ENCODE results near the gene CACNA2D2.

Gene CACNA2D2

DNA sequence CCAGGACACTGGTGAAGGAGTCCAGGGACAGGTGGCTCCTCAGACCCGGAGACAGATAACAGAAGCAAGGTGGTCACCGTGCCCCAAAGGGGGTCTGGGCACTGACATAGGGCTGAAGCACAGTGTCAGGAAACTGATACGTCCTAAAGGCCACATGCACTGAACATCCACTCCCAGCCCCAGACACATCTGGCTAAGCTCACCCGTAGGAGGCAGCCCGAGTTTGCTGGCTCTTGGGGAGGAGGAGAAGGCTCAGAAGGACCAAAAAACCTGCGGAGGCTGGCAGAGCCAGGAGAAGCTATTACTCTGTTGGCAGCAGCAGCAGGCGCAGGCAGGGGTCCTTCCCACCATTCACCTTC lies 1.2 kb downstream of the CACNA2D2 start:
- DNase-seq (ENCODE audit: low spot score): no peak

GRCh38 chr3:50495609-50496423 lies 7.6 kb downstream of the CACNA2D2 start:
- DNase-seq (ENCODE audit: low spot score): no peak

GRCh38 chr3:50494126-50494525 lies 9.3 kb downstream of the CACNA2D2 start:
- no peak for DNase-seq (ENCODE audit: low spot score)

DNA sequence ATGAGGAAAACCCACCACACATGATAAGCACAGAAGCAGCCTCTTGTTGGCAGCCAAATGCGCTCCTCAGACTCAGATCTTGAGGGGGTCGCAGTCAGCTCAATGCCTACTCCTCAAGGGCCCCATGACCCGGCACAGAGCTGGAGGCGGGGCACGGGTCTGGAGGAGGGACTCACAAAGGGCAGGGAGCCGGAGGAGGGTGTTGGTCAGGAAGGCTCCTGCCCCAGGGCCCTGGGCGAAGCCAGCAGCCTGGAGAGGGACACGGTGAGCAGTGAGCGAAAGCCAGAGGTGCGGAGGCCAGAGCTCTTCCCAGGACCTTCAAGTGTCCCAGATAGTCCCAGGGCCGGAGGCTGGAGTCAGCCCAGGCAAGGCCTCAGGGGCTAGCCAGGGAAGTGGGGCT lies 9.8 kb downstream of the CACNA2D2 start:
- DNase-seq (ENCODE audit: low spot score): no peak

DNA sequence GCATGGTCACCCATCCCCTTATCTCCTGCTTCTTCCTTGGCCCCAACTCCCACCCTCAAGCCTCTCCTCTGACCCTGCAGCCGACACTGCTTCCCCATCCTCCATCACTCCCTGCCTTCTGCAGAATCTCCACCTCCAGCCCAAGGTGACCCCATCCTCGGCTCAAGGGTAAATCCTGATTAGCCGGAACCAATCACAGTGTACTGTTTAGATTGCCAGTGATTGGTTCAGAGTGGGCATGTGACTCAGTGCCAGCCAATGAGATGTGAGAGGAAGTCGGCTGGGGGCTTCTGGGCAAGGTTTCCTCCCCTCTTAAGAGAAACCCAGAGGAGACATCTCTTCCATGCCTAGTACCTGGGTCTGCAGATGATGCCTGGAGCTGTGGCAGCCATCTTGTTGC lies 10.3 kb downstream of the CACNA2D2 start:
- no peak for DNase-seq (ENCODE audit: low spot score)

GRCh38 chr3:50491023-50491422 lies 12.4 kb downstream of the CACNA2D2 start:
- DNase-seq (ENCODE audit: low spot score): no peak

GRCh38 chr3:50490424-50490823 lies 13.0 kb downstream of the CACNA2D2 start:
- no peak for DNase-seq (ENCODE audit: low spot score)

GRCh38 chr3:50487181-50487580 lies 16.3 kb downstream of the CACNA2D2 start:
- no peak for DNase-seq (ENCODE audit: low spot score)

DNA sequence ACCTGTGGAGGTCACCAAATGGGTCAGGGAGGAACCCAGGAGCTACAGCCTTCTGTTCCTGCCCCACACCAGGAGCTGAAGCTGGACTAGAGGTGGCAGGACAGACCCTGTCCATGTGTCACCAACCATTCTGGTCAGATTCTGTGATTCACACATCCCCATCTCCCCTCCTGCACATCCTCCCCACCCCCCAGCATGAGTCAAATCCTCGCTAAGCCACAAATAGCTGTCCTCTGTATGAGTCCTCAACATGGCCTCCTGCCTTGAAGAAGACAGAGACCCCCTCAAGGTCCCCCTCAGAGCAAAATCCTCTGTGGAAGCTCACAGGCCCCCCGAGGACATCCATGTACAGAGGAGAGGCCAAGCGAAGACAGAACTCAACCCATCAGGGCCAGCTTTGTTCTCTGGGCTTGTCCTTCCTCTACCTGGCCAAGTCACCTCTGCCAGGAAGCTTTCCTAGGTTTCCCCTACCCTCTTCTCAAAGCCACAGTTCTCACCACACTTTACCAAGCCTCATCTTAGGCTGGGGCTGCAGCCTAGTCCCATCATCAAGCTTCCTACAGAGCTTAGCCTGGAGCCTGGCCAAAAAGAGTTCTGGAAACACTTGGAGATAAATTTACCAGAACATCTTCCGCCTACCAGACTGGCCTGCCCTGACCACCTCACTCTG lies 17.1 kb downstream of the CACNA2D2 start:
- no peak for DNase-seq (ENCODE audit: low spot score)

DNA sequence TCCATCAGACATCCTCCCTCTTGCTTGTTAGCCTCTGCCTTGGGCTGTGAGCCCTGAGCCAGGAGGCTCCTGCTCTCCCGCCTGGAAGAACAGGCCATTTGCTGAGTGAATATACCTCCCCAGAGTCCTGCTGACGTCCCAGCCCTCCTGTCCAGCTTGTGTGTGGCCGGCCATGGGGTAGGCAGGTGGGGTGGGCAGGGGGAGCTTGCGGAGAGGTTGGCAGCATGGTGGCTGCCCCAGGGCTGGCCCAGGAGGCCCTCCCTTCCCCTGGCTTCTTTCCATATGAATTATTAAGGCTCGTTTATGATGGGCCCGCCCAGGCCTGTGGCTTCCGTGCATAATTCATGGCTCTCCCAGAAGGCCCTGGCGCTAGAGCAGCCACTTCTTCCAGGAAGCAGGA lies 18.7 kb downstream of the CACNA2D2 start:
- DNase-seq (ENCODE audit: low spot score): no peak

DNA sequence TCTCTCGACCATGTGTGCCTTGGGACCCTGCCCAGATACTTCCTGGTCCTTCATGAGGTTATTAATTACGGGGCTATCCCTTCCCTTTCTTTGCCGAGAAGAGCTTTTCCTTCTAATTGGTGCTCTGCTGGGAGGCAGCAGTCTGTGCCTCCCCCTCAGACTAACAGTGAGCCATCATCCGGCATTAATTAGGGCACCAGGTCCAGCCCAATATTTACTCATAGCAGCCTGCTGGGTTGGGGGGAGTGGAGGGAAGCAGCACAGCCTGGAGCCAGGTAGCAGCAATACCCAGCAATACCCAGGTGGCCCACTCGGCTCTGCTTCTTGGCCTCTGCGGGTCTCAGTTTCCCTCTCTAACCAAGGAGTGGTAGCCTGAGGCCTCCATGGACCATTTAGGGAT lies 20.1 kb downstream of the CACNA2D2 start:
- DNase-seq (ENCODE audit: low spot score): no peak

- no peak for DNase-seq (ENCODE audit: low spot score)
Observed at GRCh38 chr3:50481992-50482391, 21.4 kb downstream of the CACNA2D2 start.

GRCh38 chr3:50480471-50480870 lies 23.0 kb downstream of the CACNA2D2 start:
- DNase-seq (ENCODE audit: low spot score): no peak

DNA sequence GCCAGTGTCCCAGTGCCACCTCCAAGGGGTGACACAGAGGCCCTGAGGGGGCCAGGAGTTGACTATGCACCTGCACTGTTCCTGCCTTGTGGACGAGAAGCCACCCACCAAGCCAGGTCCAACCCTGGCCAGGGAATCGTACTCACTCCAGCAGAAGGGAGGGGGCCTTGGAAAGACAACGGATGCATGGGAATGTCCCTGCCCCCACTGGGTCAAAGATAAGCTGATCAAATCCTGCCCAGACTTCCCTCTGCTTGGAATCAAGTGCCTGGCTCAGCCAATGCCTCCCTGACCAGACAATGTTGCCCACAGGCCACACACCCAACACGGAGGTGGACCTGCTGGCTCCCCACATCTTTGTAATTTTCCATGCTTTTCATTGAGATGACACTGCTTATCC lies 23.9 kb downstream of the CACNA2D2 start:
- DNase-seq (ENCODE audit: low spot score): no peak

GRCh38 chr3:50478671-50479260 lies 24.7 kb downstream of the CACNA2D2 start:
- no peak for DNase-seq (ENCODE audit: low spot score)

DNA sequence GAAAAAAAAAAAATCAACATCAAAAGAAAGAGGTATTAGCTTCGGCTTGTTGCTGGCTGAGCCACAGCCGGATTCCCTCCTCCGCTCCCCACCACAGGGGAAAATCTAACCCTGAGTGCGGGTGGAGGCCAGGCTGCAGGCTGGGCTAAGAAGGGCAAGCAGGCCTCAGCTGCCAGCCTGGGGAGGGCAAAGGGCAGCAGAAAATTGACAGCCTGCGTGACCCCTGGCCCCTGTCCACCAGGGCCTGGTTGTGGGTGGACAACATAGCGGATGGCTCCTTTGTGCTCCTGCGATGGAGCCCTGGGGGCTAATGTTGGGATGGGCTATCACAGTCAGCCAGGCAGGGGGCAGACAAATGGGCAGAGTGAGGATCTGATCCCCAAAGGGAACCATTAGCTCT lies 25.4 kb downstream of the CACNA2D2 start:
- no peak for DNase-seq (ENCODE audit: low spot score)

DNA sequence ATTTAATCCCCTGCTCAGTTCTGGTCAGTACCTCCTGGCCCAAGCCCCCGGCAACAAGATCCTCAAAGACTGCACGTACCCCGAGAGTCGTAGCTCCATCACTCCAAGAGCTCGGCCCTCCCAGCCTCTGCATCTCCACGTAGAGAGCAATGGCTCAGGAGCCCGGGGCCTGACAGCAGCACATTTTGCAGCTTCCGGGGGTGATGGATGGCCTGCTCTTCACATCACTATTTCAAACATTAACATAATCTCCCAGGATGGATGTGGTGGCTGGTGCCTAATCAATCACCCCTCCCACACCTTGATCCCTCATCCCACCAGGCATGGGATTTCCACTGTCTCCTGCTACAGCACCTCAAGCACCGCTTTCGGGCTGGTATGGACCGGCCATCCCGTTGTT lies 28.1 kb downstream of the CACNA2D2 start:
- DNase-seq (ENCODE audit: low spot score): no peak

GRCh38 chr3:50474717-50475116 lies 28.7 kb downstream of the CACNA2D2 start:
- DNase-seq (ENCODE audit: low spot score): no peak

- peak; percentile 60 for DNase-seq (ENCODE audit: low spot score)
Observed at GRCh38 chr3:50473768-50474167, 29.7 kb downstream of the CACNA2D2 start.

GRCh38 chr3:50472958-50473357 lies 30.5 kb downstream of the CACNA2D2 start:
- no peak for DNase-seq (ENCODE audit: low spot score)

- DNase-seq (ENCODE audit: low spot score): no peak
Observed at GRCh38 chr3:50470658-50471057, 32.8 kb downstream of the CACNA2D2 start.

DNA sequence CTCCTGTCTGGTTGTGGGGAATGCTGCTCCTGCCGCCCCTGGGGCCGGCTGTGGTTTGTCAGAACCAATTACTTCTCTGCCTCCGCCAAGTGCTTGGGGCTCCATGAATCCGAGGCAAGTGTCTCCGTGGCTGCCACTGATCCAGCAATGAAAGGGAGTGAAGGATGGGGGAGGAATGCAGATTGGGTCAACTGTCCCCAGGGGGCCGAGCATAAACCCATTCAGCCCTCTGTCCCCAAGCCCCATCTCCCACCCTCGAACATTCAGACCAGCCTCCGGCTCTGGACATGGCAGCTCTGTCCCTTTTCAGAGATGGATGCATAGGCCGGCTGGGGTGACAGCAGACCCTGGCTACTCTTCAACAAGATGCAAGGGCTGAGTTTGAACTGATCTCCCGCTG lies 35.5 kb downstream of the CACNA2D2 start:
- no peak for DNase-seq (ENCODE audit: low spot score)

DNA sequence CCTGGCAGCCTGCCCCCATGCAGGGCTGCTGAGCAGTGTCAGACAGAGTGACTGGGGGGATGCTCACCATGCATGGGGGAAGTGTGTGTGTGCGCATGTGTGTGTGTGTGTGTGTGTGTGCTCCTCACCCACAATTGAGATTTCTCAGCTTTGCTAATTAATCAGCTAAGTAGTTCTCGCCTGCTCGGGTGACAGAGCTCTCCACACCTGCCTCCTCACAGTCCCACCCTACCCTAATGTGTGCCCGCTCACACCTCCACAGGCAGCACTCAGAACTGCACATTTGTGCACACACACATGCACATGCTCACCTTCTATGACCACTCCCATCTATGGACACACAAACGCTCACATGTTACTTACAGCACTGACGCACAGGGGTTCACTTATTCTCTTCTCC lies 37.3 kb downstream of the CACNA2D2 start:
- no peak for DNase-seq (ENCODE audit: low spot score)
